Non-pigmented ciliary epithelial cell (primary cell): ENCODE results near the gene SAA1.
"Not testable (repeated sequence)": the region's sequence is repeated elsewhere in the genome, so short reads cannot be mapped to it uniquely, and the experiment has no call there.

ENCODE experiments used
- DNase-seq: peaks from one replicate; pipeline ENCODE4 v3.0.0-alpha.2; 2010; ENCODE audit warnings: low read depth

The SAA1 gene

GRCh38 chr11:18259259-18259658 lies 6.8 kb upstream of the SAA1 start:
- DNase-seq = no peak

DNA sequence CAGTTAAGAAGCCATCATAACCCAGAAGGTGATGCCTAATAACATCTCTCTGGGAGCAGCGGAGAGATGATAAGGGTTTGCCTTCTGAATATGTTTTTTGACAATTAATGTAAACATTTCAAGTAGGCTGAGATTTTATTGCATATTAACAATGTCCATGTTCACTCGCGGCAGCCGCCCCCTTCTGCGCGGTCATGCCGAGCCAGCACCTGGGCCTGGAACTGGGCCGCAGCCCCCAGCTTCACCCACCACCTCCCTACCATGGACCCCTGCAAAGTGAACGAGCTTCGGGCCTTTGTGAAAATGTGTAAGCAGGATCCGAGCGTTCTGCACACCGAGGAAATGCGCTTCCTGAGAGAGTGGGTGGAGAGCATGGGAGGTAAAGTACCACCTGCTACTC lies 4.3 kb upstream of the SAA1 start:
- DNase-seq = no peak

- not testable (repeated sequence) for DNase-seq
These were observed 3.2 kb upstream of the SAA1 start for GRCh38 chr11:18262681-18263350.

DNA sequence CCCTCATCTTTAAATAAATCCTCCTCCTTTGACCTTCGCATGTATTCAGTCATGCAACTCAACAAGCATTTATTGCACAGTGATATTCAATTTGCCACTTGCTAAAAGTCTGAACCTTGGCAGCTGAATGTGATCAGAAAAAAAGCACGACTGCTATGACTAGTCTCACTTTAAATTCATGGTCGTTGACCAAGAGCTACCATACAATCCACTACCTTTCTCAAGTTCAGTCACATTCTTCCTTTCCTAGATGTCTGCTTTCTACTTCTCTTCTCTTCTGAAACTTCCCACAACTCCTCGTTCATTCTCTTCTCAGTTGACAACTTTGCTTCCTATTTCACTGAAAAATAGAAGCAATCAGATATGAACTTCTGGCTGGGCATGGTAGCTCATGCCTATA lies 2.0 kb upstream of the SAA1 start:
- no peak for DNase-seq

- DNase-seq = no peak
These were observed 1.1 kb upstream of the SAA1 start for GRCh38 chr11:18264677-18265555.

- DNase-seq = not testable (repeated sequence)
These were observed 1.5 kb downstream of the SAA1 start for GRCh38 chr11:18267335-18268133.

GRCh38 chr11:18269252-18269651 lies 3.2 kb downstream of the SAA1 start:
- not testable (repeated sequence) for DNase-seq

GRCh38 chr11:18270102-18270501 lies 4.0 kb downstream of the SAA1 start:
- DNase-seq = no peak

DNA sequence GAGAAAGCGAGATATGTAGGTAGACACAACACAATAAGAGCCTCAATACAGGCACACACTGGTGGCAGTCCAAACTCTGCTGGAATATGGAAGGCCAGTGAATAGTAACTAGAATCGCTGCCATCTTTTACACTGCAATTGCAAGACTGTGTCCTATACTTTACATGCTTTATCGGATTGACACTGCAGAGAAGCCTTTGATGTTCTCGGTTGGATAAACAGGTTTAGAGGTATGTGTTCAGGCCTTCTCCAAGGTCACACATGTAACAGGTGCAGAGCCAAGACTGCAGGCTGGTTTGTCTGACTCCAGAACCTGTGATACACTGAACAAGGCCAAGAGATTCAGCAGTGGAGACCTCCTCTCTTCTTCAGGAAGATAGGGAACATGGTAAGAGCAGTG lies 5.1 kb downstream of the SAA1 start:
- DNase-seq = no peak

GRCh38 chr11:18277565-18278271 lies 11.7 kb downstream of the SAA1 start:
- no peak for DNase-seq

GRCh38 chr11:18280438-18281045 lies 14.5 kb downstream of the SAA1 start:
- DNase-seq = no peak

DNA sequence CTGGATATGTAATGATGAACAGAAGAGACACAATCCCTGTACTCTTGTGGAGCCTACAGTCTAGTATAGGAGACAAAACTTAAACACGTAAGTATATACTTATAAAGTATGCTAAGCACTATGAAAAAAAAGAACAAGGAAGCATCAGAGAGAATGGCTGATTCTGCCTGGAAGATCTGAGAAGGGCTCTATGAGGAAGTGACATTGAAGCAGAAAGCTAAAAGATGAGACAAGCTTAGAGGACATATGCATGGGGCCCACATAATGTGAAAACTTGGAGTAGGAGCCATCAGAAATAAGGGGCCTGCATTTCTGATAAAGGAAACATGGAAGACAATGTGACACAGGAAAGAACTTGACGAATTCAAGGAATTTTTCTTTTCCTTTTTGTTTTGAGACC lies 16.6 kb downstream of the SAA1 start:
- DNase-seq = no peak

DNA sequence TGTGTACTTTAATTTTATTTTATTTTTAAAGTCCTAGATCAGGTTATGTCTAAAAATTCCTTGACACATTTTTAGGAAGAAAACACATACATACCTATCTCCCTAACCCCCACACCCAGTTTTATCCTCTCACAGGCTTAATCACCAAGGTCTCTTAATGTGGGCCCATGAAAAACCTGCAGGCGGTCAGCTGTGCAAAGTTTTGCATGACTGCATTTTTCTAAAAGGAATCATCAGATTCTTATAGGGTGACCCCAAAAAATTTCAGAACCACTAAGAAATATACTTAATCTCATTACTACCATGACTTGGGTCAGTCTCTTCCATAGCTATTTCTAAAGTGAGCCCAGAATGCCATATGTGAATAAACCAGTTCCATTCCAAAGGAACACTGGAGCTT lies 19.8 kb downstream of the SAA1 start:
- DNase-seq = no peak

- no peak for DNase-seq
These were observed 22.8 kb downstream of the SAA1 start for GRCh38 chr11:18288911-18289310.

DNA sequence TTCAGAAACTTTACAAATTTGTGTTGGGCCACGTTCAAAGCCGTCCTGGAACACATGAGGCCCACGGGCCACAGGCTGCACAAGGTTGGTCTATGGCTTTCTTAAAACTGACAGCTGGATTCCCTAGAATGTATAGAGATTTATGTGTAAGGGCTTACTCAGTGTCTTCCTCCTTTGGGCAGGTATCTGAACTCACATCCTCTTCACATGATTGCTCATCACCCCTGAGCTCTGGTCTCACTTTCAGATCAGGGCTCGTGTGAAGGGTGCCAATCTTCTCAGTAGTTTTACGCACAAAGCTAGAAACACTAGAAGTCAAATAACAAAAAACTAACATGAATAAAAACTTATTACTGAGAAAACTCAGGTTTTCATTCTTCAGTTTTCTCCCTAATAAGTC lies 28.8 kb downstream of the SAA1 start:
- no peak for DNase-seq

GRCh38 chr11:18295316-18295715 lies 29.3 kb downstream of the SAA1 start:
- no peak for DNase-seq

DNA sequence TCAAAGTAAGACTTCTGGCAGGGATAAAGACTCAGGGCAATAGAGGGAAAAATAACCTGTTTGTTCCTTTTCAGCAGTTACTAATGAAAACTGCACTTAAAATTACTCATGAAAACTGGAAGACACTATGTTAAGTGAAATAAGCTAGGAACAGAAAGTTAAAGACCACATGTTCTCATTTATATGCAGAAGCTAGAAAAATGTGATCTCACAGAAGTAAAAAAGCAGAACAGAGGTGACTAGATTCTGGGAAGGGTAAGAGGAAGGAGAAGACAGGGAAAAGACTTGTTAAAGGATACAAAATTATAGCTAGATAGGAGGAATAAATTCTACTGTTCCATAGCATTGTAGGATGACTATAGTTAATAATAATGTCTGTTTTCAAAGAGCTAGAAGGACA lies 33.7 kb downstream of the SAA1 start:
- DNase-seq = no peak

- DNase-seq = no peak
These were observed 38.7 kb downstream of the SAA1 start for GRCh38 chr11:18304745-18305144.

DNA sequence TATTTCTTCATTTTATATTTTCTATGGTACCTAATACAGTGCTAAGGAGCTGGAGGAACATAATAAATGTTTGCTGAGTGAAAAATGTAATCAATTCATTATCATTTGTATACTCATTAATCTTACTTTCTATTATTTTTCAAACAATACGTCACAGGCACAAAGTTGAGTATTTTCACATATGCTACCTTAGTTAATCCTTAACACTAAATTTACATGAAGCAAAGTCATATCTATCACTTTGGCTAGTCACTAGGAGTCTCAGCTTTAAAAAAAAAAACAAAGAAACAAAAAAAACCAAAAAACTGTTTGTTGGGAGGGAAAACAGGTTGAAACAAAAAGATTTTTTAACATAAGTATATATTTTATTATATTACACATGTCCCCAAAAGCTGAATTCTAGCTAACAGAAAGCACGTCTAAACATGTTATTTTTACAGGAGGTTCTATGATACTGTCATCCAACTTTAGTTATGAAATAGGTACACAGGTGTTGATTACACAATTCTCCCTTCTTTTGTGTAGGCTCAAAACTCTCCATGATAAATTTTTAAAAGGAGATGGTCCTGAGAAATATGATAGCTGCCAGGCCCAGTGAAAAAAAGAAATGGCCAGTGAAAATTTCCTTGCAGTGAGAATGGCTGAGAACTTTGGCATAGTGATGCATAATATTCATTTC lies 41.5 kb downstream of the SAA1 start:
- DNase-seq = no peak

- no peak for DNase-seq
These were observed 42.2 kb downstream of the SAA1 start for GRCh38 chr11:18308242-18308641.

- DNase-seq = no peak
These were observed 43.6 kb downstream of the SAA1 start for GRCh38 chr11:18309691-18310090.
